K562 (cell line): ENCODE measurements around the gene CNOT6. TPM values are rescaled to one million over a fixed set of nuclear protein-coding genes. Genes with fewer than 3 reads are reported as not detected.
A peak's percentile ranks its signal among the peaks of the same experiment; 100 is the strongest.

Experiments
- ATAC-seq: fragments of 200-7000 bp; cut with Tn5 transposase; 3 replicates; pipeline ENCODE4 v1.9.1; 2020; ENCODE audit warnings: moderate library complexity
- BruUV-seq: library from RNA; stranded (reverse); fragments of 400-500 nt; replicated peaks from 2 replicates; lab custom pipeline; 2021; lab: Mats Ljungman, UMichigan
- CTCF ChIA-PET: fragments of 300-600 bp; formaldehyde crosslinking; extraction: SDS; loops from one replicate; lab custom pipeline; 2021; ENCODE audit warnings: low intra/inter-chr PET ratio; lab: Yijun Ruan, JAX
- POLR2A ChIA-PET: fragments of 300-600, 350-650 bp; sonication (Branson Sonifier 250); formaldehyde crosslinking; extraction: SDS; loops from one replicate; lab custom pipeline; 2021; ENCODE audit warnings: antibody characterized with exemption, inconsistent platforms; lab: Yijun Ruan, JAX
- DNase-seq, 4 experiments: peaks; one replicate each; pipeline versions ENCODE4 v3.0.0 to v3.0.0-alpha.2; 2011 to 2018; ENCODE audit warnings: low spot score in 3 of 4, mixed read lengths in 3 of 4; ENCODE audit errors: extremely low read depth in 1 of 4
- FAIRE-seq: peaks from 2 replicates; lab custom pipeline; 2011; peaks lifted over from hg19 to GRCh38; lab: Jason Lieb, UNC
- H2AFZ ChIP-seq: 2 replicates; pipeline ENCODE4 v1.6.0; 2011; ENCODE audit warnings: low read depth, low read length, control low read depth, inconsistent platforms
- H3K27ac ChIP-seq: fragments of 200-600 bp; 3 replicates; pipeline ENCODE4 v1.8.0; 2011; ENCODE audit warnings: low read depth, mild to moderate bottlenecking, control low read depth, inconsistent platforms, low read length, moderate library complexity, mixed read lengths; ENCODE audit errors: extremely low read depth
- H3K27me3 ChIP-seq, 2 experiments: fragments of 300-600 bp in 1 of 2; 2 replicates in 1 of 2; 3 replicates in 1 of 2; pipeline versions ENCODE4 v1.6.0 to v1.8.0; 2011; ENCODE audit warnings: inconsistent platforms in 2 of 2, low read length in 2 of 2, mild to moderate bottlenecking in 1 of 2, mixed read lengths in 1 of 2, moderate library complexity in 1 of 2; ENCODE audit not compliant: control insufficient read depth in 2 of 2, insufficient read depth in 2 of 2
- H3K36me3 ChIP-seq: fragments of 300-600 bp; 3 replicates; pipeline ENCODE4 v1.8.0; 2011; ENCODE audit warnings: mild to moderate bottlenecking, low read length, inconsistent platforms; ENCODE audit not compliant: control insufficient read depth, insufficient read depth
- H3K4me1 ChIP-seq, 2 experiments: fragments of 200-600 bp in 1 of 2; replicated peaks in 1 of 2; 2 replicates in 1 of 2; 3 replicates in 1 of 2; pipeline versions ENCODE4 v1.5.1 to v1.8.0; 2011; ENCODE audit warnings: inconsistent platforms in 2 of 2, low read length in 2 of 2, mild to moderate bottlenecking in 1 of 2, mixed read lengths in 1 of 2, moderate library complexity in 1 of 2; ENCODE audit not compliant: control insufficient read depth in 2 of 2, insufficient read depth in 2 of 2
- H3K4me2 ChIP-seq: 2 replicates; pipeline ENCODE4 v1.6.1; 2011; ENCODE audit warnings: low read length, control low read depth, inconsistent platforms, mixed read lengths; ENCODE audit not compliant: insufficient read depth
- H3K4me3 ChIP-seq: fragments of 200-600 bp; sonication (generic), shearing (Covaris generic); 2 replicates; pipeline ENCODE4 v1.5.1; 2016; ENCODE audit warnings: control low read depth, inconsistent platforms
- H3K79me2 ChIP-seq: fragments of 200-600 bp; 3 replicates; pipeline ENCODE4 v1.8.0; 2011; ENCODE audit warnings: low read length, inconsistent platforms; ENCODE audit not compliant: control insufficient read depth, insufficient read depth
- H3K9ac ChIP-seq, 2 experiments: 2 replicates each; pipeline versions ENCODE4 v1.6.0 to v1.6.1; 2011; ENCODE audit warnings: low read depth in 2 of 2, low read length in 2 of 2, control low read depth in 1 of 2, inconsistent platforms in 1 of 2, mild to moderate bottlenecking in 1 of 2, mixed read lengths in 1 of 2; ENCODE audit not compliant: insufficient read depth in 1 of 2
- H3K9me1 ChIP-seq: one replicate; pipeline ENCODE4 v1.6.0; 2011; ENCODE audit warnings: inconsistent platforms, mild to moderate bottlenecking, low read length, moderate library complexity; ENCODE audit not compliant: control insufficient read depth, insufficient read depth
- H3K9me3 ChIP-seq: replicated peaks from 2 replicates; pipeline ENCODE4 v1.5.1; 2011; ENCODE audit warnings: low read depth, low read length, inconsistent platforms; ENCODE audit not compliant: control insufficient read depth, insufficient read depth
- H4K20me1 ChIP-seq: replicated peaks from 2 replicates; pipeline ENCODE4 v1.6.1; 2011; ENCODE audit warnings: low read length, inconsistent platforms, mixed read lengths; ENCODE audit not compliant: control insufficient read depth, insufficient read depth
- CEBPG ChIP-seq, 3 experiments: fragments of 200-800 bp in 1 of 3; sonication (Bioruptor generic) in 1 of 3; sonication (generic) in 1 of 3; formaldehyde crosslinking in 1 of 3; IDR thresholded peaks in 2 of 3; conservative IDR thresholded peaks in 1 of 3; 2 replicates each; pipeline versions ENCODE4 v1.6.1 to v1.8.0; 2016 to 2022; ENCODE audit warnings: missing compliant biosample characterization in 2 of 3, missing genetic modification characterization in 2 of 3, mild to moderate bottlenecking in 1 of 3, missing genetic modification reagents in 1 of 3
- MEF2A ChIP-seq: IDR thresholded peaks from 2 replicates; pipeline ENCODE4 v1.6.1; 2011; ENCODE audit warnings: low read depth, mild to moderate bottlenecking, low read length, moderate library complexity; ENCODE audit not compliant: control insufficient read depth
- POLR2G ChIP-seq: fragments of 200-400 bp; formaldehyde crosslinking; IDR thresholded peaks from 2 replicates; pipeline ENCODE4 v1.6.1; 2017; ENCODE audit warnings: low read depth, mild to moderate bottlenecking, antibody characterized with exemption, low read length, moderate library complexity
- ZSCAN32 ChIP-seq: fragments of 450-650 bp; formaldehyde crosslinking; IDR thresholded peaks from 2 replicates; pipeline ENCODE4 v1.4.0; 2020; ENCODE audit warnings: mild to moderate bottlenecking, moderate library complexity
- WGBS: fragments of 100-300 bp; shearing (Covaris generic); methylation state at CpG from one replicate; pipeline ENCODE4 v1.1.6; 2016; ENCODE audit warnings: low coverage, mixed read lengths; ENCODE audit not compliant: insufficient coverage; ENCODE audit errors: missing lambda C conversion rate; 5-methylcytosine and 5-hydroxymethylcytosine counted together
- in situ Hi-C: fragments of 300-500 bp; cut with MboI; formaldehyde crosslinking; loops from 4 replicates; pipeline ENCODE4 v1.15.0; 2018; ENCODE audit warnings: inconsistent platforms, mixed read lengths
- intact Hi-C: fragments of 100-400 bp; cut with micrococcal nuclease; formaldehyde crosslinking; loops from 2 replicates; pipeline ENCODE4 v1.14.2; 2022
- polyA plus RNA-seq, 8 experiments: library from polyadenylated mRNA; depleted of rRNA in 4 of 8; stranded (reverse) in 5 of 8; unstranded in 3 of 8; fragments of >200 nt; fragmentation: Nextera tagmentation in 2 of 8; fragmentation: Illumina TruSeq in 1 of 8; extraction: Ambion mirVana in 2 of 8; extraction: Trizol in 1 of 8; gene quantifications; 2 replicates each; pipeline versions ENCODE4 v1.2.1 to v1.2.3, GENCODE V29; 2011 to 2014; ENCODE audit warnings: inconsistent platforms in 1 of 8, missing spikeins in 1 of 8
- total RNA-seq, 7 experiments: library from RNA; depleted of rRNA in 6 of 7; stranded (reverse); fragments of >200 nt in 6 of 7; fragmentation: Illumina TruSeq in 2 of 7; extraction: Trizol in 2 of 7; gene quantifications; 2 replicates each; pipeline versions ENCODE4 v1.2.1 to v1.2.3, GENCODE V29; 2011 to 2021; ENCODE audit warnings: low replicate concordance in 1 of 7
- TF ChIP-seq, protein P1 (sequence below): fragments of 250-450 bp; sonication (Bioruptor Pico); IDR thresholded peaks from 2 replicates; pipeline ENCODE4 v1.5.1; 2021; ENCODE audit warnings: mild to moderate bottlenecking
- TF ChIP-seq, protein P2 (sequence below): fragments of 450-650 bp; formaldehyde crosslinking; IDR thresholded peaks from 2 replicates; pipeline ENCODE4 v1.4.0; 2020; ENCODE audit warnings: mild to moderate bottlenecking

Gene CNOT6
- total and polyA plus RNA-seq, 9 of the 15 experiments (the other 6 are each of a cell fraction or from before 2014, with no cell fraction given) = 4.9 to 32.4 (median 14.0) TPM

DNA sequence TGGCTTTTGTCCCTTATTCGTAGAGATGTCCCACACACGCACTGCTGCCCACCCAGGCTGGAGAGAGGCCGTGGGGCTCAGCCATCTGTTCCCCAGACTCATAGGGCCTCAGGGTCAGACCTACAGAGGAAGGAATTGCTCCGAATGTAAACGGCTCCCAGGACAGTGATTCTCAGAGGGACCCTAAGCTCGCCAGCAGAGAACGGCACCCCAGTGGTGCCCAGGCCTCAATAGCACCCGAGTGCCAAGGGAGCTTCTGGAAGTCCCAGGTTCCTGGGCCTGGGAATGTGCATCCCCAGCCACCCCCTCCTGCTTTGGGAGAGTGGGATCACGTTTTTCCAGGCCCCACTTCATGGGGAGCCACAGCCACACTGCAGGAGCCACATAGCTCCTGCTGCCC lies 32.9 kb upstream of the CNOT6 start (continued):
- TF ChIP-seq POLR2G = no peak
- no peak for TF ChIP-seq ZSCAN32 (CRISPR knock-in tag)
- no peak for TF ChIP-seq MEF2A
- TF ChIP-seq, protein P1, sequence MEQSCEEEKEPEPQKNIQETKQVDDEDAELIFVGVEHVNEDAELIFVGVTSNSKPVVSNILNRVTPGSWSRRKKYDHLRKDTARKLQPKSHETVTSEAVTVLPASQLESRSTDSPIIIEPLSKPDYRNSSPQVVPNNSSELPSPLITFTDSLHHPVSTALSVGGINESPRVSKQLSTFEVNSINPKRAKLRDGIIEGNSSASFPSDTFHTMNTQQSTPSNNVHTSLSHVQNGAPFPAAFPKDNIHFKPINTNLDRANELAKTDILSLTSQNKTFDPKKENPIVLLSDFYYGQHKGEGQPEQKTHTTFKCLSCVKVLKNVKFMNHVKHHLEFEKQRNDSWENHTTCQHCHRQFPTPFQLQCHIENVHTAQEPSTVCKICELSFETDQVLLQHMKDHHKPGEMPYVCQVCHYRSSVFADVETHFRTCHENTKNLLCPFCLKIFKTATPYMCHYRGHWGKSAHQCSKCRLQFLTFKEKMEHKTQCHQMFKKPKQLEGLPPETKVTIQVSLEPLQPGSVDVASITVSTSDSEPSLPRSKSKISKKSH = no peak

DNA sequence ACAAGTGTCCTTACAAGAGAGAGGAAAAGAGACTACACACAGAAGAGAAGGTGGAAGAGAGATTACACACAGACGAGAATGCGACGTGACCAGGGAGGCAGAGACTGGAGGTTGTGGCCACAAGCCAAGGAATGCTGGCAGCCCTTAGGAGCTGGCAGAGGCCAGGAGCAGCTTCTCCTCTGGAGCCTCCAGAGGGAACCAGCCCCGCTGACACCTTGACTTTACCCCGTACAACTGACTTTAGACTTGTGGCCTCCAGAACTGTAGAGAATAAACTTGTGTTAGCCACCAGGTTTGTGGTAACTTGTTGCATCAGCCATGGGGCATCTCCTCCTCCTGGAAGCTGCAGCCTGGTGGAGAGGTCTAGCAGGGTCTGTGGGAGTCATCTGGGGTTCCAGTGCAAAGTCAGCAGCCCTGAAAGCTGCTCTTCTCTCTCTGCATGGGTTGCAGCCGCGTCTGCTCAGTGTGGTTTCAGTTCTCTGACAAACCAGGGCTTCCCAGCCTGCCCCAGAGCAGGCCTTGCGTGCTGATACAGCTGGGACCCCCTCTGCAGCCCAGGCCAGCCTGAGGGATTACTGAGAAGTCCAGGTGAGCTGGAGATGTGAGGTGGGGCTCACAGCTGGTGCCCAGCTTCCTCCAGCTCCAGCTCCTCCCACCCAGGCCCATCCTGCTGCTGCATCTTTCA lies 30.8 kb upstream of the CNOT6 start:
- H3K4me2 ChIP-seq = no peak overlapping the region
- no peaks in the 10 kb centered on the region for H3K9me3 ChIP-seq
- WGBS = 2% methylated on average over 7 of the region's 8 CpGs
- H3K9ac ChIP-seq = no peak overlapping the region
- H3K4me1 ChIP-seq = peaks cover 0 to 17% of the 10 kb centered on the region in 2 experiments; a peak in 2 of 5 replicates
- FAIRE-seq (no peak), DNase-seq (no peak), ATAC-seq (no peak; the same call in 2 of the 3 replicates)
- POLR2A ChIA-PET = interaction anchor here (0.5 to 0.8 kb wide), 2 partner anchors 67 to 210 kb away, joined by 3 read pairs; no protein-coding TSS in a partner anchor
- in situ Hi-C loops (no loop called here), intact Hi-C loops (no loop called here)
- no peaks in the 10 kb centered on the region for H3K36me3 ChIP-seq
- no peaks in the 10 kb centered on the region for H3K79me2 ChIP-seq
- no peak overlapping the region for H3K4me3 ChIP-seq
- 0 out of 2 replicates have a peak, but pooled peaks cover 3% of the 10 kb centered on the region for H4K20me1 ChIP-seq
- TF ChIP-seq CEBPG (CRISPR knock-in tag; IDR thresholded peaks at IDR 0.05) (0 out of 2 replicates have a peak, but pooled peaks have one; percentile 23), CEBPG (tag; conservative IDR thresholded peaks at IDR 0.05 in 1 of 2, IDR thresholded peaks at IDR 0.05 in 1 of 2) (no peak)
- TF ChIP-seq, protein P2, sequence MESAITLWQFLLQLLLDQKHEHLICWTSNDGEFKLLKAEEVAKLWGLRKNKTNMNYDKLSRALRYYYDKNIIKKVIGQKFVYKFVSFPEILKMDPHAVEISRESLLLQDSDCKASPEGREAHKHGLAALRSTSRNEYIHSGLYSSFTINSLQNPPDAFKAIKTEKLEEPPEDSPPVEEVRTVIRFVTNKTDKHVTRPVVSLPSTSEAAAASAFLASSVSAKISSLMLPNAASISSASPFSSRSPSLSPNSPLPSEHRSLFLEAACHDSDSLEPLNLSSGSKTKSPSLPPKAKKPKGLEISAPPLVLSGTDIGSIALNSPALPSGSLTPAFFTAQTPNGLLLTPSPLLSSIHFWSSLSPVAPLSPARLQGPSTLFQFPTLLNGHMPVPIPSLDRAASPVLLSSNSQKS = no peak
- no peak overlapping the region for H3K27ac ChIP-seq
- H3K27me3 ChIP-seq = peaks cover 15 to 80% of the 10 kb centered on the region in 2 experiments; a peak in 3 of 5 replicates
- CTCF ChIA-PET = no interaction called here
- no peak overlapping the region for H2AFZ ChIP-seq
- BruUV-seq = no TSS peak
- no peaks in the 10 kb centered on the region for H3K9me1 ChIP-seq
